HepG2 (cell line): Measurements from ENCODE around the gene SNAP47.

Experiments used
- AHR ChIP-seq: IDR thresholded peaks from 2 replicates; pipeline ENCODE4 v1.6.1; 2018; ENCODE audit warnings: missing genetic modification reagents, missing compliant biosample characterization
- ETS1 ChIP-seq: sonication (generic); formaldehyde crosslinking; IDR thresholded peaks from 2 replicates; pipeline ENCODE4 v1.4.0; 2020; ENCODE audit warnings: missing genetic modification reagents
- KLF9 ChIP-seq: IDR thresholded peaks from 2 replicates; pipeline ENCODE4 v1.6.1; 2016; ENCODE audit warnings: low read depth
- MAX ChIP-seq: IDR thresholded peaks from 2 replicates; pipeline ENCODE4 v1.6.1; 2012; ENCODE audit warnings: inconsistent platforms
- PCBP1 ChIP-seq: fragments of 200-400 bp; formaldehyde crosslinking; IDR thresholded peaks from 2 replicates; pipeline ENCODE4 v1.6.1; 2017; ENCODE audit warnings: mild to moderate bottlenecking, low read depth, low read length, borderline replicate concordance
- POLR2A ChIP-seq, 2 experiments: IDR thresholded peaks; 2 replicates each; pipeline ENCODE4 v1.6.1; 2011; ENCODE audit warnings: low read depth in 2 of 2, low read length in 2 of 2, mild to moderate bottlenecking in 1 of 2, moderate library complexity in 1 of 2; ENCODE audit not compliant: insufficient read depth in 1 of 2
- SMYD3 ChIP-seq: sonication (generic); formaldehyde crosslinking; IDR thresholded peaks from 2 replicates; pipeline ENCODE4 v1.8.1; 2023; ENCODE audit warnings: mild to moderate bottlenecking, missing genetic modification reagents

GRCh38 chr1:227763246-227764018, 28.2 kb downstream of the SNAP47 start:
- TF ChIP-seq SMYD3 (CRISPR knock-in tag) (no peak), KLF9 (CRISPR knock-in tag) (no peak), MAX (no peak), ETS1 (CRISPR knock-in tag) (no peak), AHR (CRISPR knock-in tag) (no peak), PCBP1 (no peak), POLR2A (IDR thresholded peaks at IDR 0.05; ENCODE audit: insufficient read depth in 1 of 2, low read depth in 2 of 2, low read length in 2 of 2) (no peak)
